GM23248 (cell line): ENCODE data around the gene PLXNA1. TPM values are rescaled to one million over a fixed set of nuclear protein-coding genes. Genes with fewer than 3 reads are reported as not detected.

Source experiments
- DNase-seq: peaks from one replicate; pipeline ENCODE4 v3.0.0-alpha.2; 2015
- H2AFZ ChIP-seq: fragments of 200-600 bp; sonication (generic); 2 replicates; pipeline ENCODE4 v1.6.1; 2016; ENCODE audit warnings: antibody characterized with exemption
- H3F3A ChIP-seq: fragments of 200-600 bp; sonication (generic); 2 replicates; pipeline ENCODE4 v1.6.1; 2016; ENCODE audit warnings: mild to moderate bottlenecking, antibody characterized with exemption, mixed run types; ENCODE audit not compliant: insufficient read depth
- H3K27ac ChIP-seq: fragments of 200-600 bp; sonication (generic); 2 replicates; pipeline ENCODE4 v1.5.1; 2016; ENCODE audit warnings: mild to moderate bottlenecking
- H3K27me3 ChIP-seq: fragments of 200-600 bp; sonication (generic); replicated peaks from 2 replicates; pipeline ENCODE4 v1.6.1; 2016; ENCODE audit warnings: mild to moderate bottlenecking; ENCODE audit not compliant: insufficient read depth
- H3K36me3 ChIP-seq: fragments of 200-600 bp; sonication (generic); 2 replicates; pipeline ENCODE4 v1.6.1; 2016; ENCODE audit warnings: low read depth, mild to moderate bottlenecking
- H3K4me1 ChIP-seq: fragments of 200-600 bp; sonication (generic); 2 replicates; pipeline ENCODE4 v1.6.1; 2016; ENCODE audit warnings: mild to moderate bottlenecking; ENCODE audit not compliant: insufficient read depth
- H3K4me2 ChIP-seq: fragments of 200-600 bp; sonication (generic); one replicate; pipeline ENCODE4 v1.6.1; 2016; ENCODE audit warnings: mild to moderate bottlenecking; ENCODE audit not compliant: unreplicated experiment
- H3K4me3 ChIP-seq: fragments of 200-600 bp; sonication (generic); 2 replicates; pipeline ENCODE4 v1.5.1; 2016; ENCODE audit warnings: mild to moderate bottlenecking
- H3K79me2 ChIP-seq: fragments of 200-600 bp; sonication (generic); 2 replicates; pipeline ENCODE4 v1.6.1; 2016; ENCODE audit warnings: mild to moderate bottlenecking; ENCODE audit not compliant: insufficient read depth
- H3K9ac ChIP-seq: fragments of 200-600 bp; sonication (generic); 2 replicates; pipeline ENCODE4 v1.6.1; 2016; ENCODE audit warnings: mild to moderate bottlenecking
- H3K9me2 ChIP-seq: fragments of 200-600 bp; sonication (generic); 2 replicates; pipeline ENCODE4 v1.6.1; 2016; ENCODE audit warnings: mixed run types, mild to moderate bottlenecking, moderate library complexity; ENCODE audit not compliant: insufficient read depth
- H3K9me3 ChIP-seq: fragments of 200-600 bp; sonication (generic); one replicate; pipeline ENCODE4 v1.6.1; 2017; ENCODE audit warnings: low read depth
- H4K20me1 ChIP-seq: fragments of 200-600 bp; sonication (generic); 2 replicates; pipeline ENCODE4 v1.6.0; 2016; ENCODE audit not compliant: insufficient read depth
- EZH2 ChIP-seq: fragments of 200-600 bp; sonication (generic); IDR thresholded peaks from 2 replicates; pipeline ENCODE4 v1.6.1; 2018; ENCODE audit warnings: antibody characterized with exemption, mild to moderate bottlenecking; ENCODE audit not compliant: insufficient read depth, poor library complexity, severe bottlenecking
- EZH2phosphoT487 ChIP-seq: fragments of 200-600 bp; sonication (generic); IDR thresholded peaks from 2 replicates; pipeline ENCODE4 v1.6.1; 2018; ENCODE audit warnings: antibody characterized with exemption, moderate library complexity, mild to moderate bottlenecking, low read depth; ENCODE audit not compliant: insufficient read depth
- WGBS, 2 experiments: methylation state at CpG; one replicate each; pipeline ENCODE4 v1.1.6; 2015 to 2017; ENCODE audit warnings: low lambda C conversion rate in 2 of 2, low coverage in 1 of 2; ENCODE audit errors: missing lambda C conversion rate in 2 of 2; 5-methylcytosine and 5-hydroxymethylcytosine counted together
- in situ Hi-C: fragments of 300-500 bp; cut with MboI; formaldehyde crosslinking; loops from 2 replicates; pipeline ENCODE4 v1.15.0; 2020
- polyA plus RNA-seq: library from polyadenylated mRNA; unstranded; fragments of >200 nt; fragmentation: Nextera tagmentation; extraction: Ambion mirVana; gene quantifications from 2 replicates; pipeline ENCODE4 v1.2.1, GENCODE V29; 2016
- total RNA-seq: library from RNA; depleted of rRNA; stranded (reverse); fragments of >200 nt; shearing (Covaris generic); gene quantifications from 2 replicates; pipeline ENCODE4 v1.2.3, GENCODE V29; 2014

The PLXNA1 gene
- total and polyA plus RNA-seq, 2 experiments from 2014 or later: 13.4 to 84.7 TPM

DNA sequence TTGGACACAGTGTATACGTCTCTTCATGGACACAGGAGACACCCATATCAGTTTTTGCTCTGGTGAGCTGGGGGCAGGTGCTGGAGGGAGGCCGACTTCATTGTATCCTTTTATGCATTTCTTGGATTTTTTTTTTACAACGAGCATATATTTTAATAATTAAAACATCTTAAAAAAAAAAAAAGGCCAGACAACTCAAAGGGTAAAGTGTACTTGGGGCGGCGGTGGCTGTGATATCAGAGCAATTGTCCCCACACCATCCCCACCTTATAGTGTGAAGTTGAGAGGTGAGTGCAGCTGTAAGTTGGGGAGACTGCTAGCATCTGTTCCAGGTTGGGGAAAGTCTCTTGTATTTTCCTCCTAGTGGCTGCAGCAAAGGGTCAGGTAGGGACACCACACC lies 12.0 kb upstream of the PLXNA1 start:
- no peak for DNase-seq
- Histone ChIP-seq H3K79me2 (no peaks in the 10 kb centered on the region), H3K27ac (no peak overlapping the region), H4K20me1 (no peaks in the 10 kb centered on the region), H3K4me1 (peaks cover 7% of the 10 kb centered on the region; the same call in 1 of the 2 replicates), H3K36me3 (no peaks in the 10 kb centered on the region), H3K9me3 (no peaks in the 10 kb centered on the region), H3K27me3 (no peaks in the 10 kb centered on the region), H3K4me2 (no peak overlapping the region), H2AFZ (no peak overlapping the region), H3K9ac (no peak overlapping the region), H3K4me3 (no peak overlapping the region), H3F3A (0 out of 2 replicates have a peak, but pooled peaks cover 3% of the 10 kb centered on the region), H3K9me2 (no peaks in the 10 kb centered on the region)
- WGBS, 2 experiments: 81 to 86% methylated on average over 5 of the region's 5 CpGs
- TF ChIP-seq EZH2: no peak
- in situ Hi-C loops: loop anchor here (10.0 kb wide), 1 partner anchor 484 kb away; no protein-coding TSS in a partner anchor

GRCh38 chr3:126971891-126972351 lies 11.0 kb upstream of the PLXNA1 start:
- Histone ChIP-seq H3K36me3 (no peaks in the 10 kb centered on the region), H2AFZ (peak overlapping the region; percentile 14; the same call in 1 of the 2 replicates), H3K4me3 (no peak overlapping the region), H3K4me2 (peak overlapping the region; percentile 26), H3K9me3 (no peaks in the 10 kb centered on the region), H3K79me2 (no peaks in the 10 kb centered on the region), H3K4me1 (peaks cover 7% of the 10 kb centered on the region; the same call in 1 of the 2 replicates), H4K20me1 (no peaks in the 10 kb centered on the region), H3K9ac (peak overlapping the region; percentile 36; the same call in 1 of the 2 replicates), H3F3A (0 out of 2 replicates have a peak, but pooled peaks cover 3% of the 10 kb centered on the region), H3K27me3 (no peaks in the 10 kb centered on the region), H3K27ac (no peak overlapping the region), H3K9me2 (no peaks in the 10 kb centered on the region)
- in situ Hi-C loops: loop anchor here (10.0 kb wide), 1 partner anchor 483 kb away; no protein-coding TSS in a partner anchor
- DNase-seq: peak; percentile 77
- 20 to 31% methylated on average over 9 to 13 of the region's 13 CpGs for WGBS, 2 experiments
- TF ChIP-seq EZH2 (no peak), EZH2phosphoT487 (no peak)

- Histone ChIP-seq H2AFZ (no peak overlapping the region), H3K9me3 (no peaks in the 10 kb centered on the region), H3K36me3 (no peaks in the 10 kb centered on the region), H4K20me1 (no peaks in the 10 kb centered on the region), H3K79me2 (no peaks in the 10 kb centered on the region), H3K9ac (no peak overlapping the region), H3K4me1 (peaks cover 7% of the 10 kb centered on the region; the same call in 1 of the 2 replicates), H3K4me2 (no peak overlapping the region), H3K27ac (no peak overlapping the region), H3K4me3 (no peak overlapping the region), H3K27me3 (no peaks in the 10 kb centered on the region), H3F3A (0 out of 2 replicates have a peak, but pooled peaks cover 3% of the 10 kb centered on the region), H3K9me2 (no peaks in the 10 kb centered on the region)
- in situ Hi-C loops: loop anchor here (10.0 kb wide), 1 partner anchor 482 kb away; no protein-coding TSS in a partner anchor
- WGBS, 2 experiments: 84 to 87% methylated on average over 5 of the region's 5 CpGs
- no peak for DNase-seq
- no peak for TF ChIP-seq EZH2
- no peak for TF ChIP-seq EZH2phosphoT487
Measured at GRCh38 chr3:126972866-126973265, 10.0 kb upstream of the PLXNA1 start.

- Histone ChIP-seq H3F3A (0 out of 2 replicates have a peak, but pooled peaks cover 3% of the 10 kb centered on the region), H3K9me3 (no peaks in the 10 kb centered on the region), H2AFZ (no peak overlapping the region), H4K20me1 (no peaks in the 10 kb centered on the region), H3K27me3 (no peaks in the 10 kb centered on the region), H3K36me3 (no peaks in the 10 kb centered on the region), H3K27ac (no peak overlapping the region), H3K4me1 (peaks cover 7% of the 10 kb centered on the region; the same call in 1 of the 2 replicates), H3K4me2 (no peak overlapping the region), H3K79me2 (no peaks in the 10 kb centered on the region), H3K4me3 (no peak overlapping the region), H3K9me2 (no peaks in the 10 kb centered on the region), H3K9ac (no peak overlapping the region)
- TF ChIP-seq EZH2: no peak
- no peak for TF ChIP-seq EZH2phosphoT487
- in situ Hi-C loops: loop anchor here (10.0 kb wide), 1 partner anchor 481 kb away; no protein-coding TSS in a partner anchor
- no peak for DNase-seq
- WGBS, 2 experiments: 55 to 57% methylated on average over 1 of the region's 1 CpG
Measured at GRCh38 chr3:126973814-126974213, 9.1 kb upstream of the PLXNA1 start.
